AG09319 (cell line): ENCODE measurements around the gene ZNF45.
A peak's percentile ranks its signal among the peaks of the same experiment; 100 is the strongest.

Experiments used
- DNase-seq: peaks from one replicate; pipeline ENCODE4 v3.0.0-alpha.2; 2010; ENCODE audit warnings: low read depth; ENCODE audit errors: extremely low read depth
- TF ChIP-seq, protein P1 (sequence below): IDR thresholded peaks from 2 replicates; pipeline ENCODE4 v1.5.1; 2011; ENCODE audit warnings: low read depth, mild to moderate bottlenecking, inconsistent platforms, low read length, moderate library complexity

The ZNF45 gene

DNA sequence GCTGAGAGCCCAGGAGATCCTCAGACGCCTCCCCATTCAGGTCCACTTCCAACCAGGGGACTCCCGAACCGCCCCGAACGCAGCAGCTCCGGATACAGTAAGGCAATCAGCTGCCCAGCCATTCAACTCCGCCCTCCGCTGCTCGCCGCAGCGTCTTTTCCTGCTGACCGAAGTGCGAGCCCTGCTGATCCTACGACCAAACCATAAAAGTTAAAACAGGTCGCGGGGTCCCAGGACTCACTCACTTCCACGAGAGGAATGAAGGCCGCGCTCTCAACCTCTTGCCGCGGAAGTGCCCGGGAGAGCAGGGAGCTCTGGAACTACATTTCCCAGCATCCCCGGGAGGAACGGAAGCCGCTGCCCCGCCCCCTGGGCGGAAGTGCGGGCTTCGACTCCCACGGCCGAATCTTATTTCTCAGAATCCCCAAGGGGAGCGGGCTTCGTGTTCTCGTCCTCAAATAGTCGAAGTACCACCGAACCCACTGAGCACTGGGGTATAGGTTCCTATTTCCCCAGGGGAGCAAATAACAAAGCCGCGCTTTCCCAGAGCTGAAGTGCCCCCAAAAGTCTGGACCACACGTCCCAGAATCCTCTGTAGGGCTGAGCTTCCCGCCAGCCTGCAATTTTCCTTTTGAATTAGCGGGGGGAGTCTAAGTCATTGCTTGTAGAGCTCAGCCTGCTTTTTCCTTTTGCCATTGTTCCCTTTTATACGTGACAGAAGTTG lies at the start of gene ZNF45:
Gene ZNF45, minus strand, starts transcription at position 298 of the 724 bp plus-strand sequence. CDS start 13,097 bp downstream, outside the sequence.
- peak; percentile 56 for DNase-seq
- TF ChIP-seq, protein P1, sequence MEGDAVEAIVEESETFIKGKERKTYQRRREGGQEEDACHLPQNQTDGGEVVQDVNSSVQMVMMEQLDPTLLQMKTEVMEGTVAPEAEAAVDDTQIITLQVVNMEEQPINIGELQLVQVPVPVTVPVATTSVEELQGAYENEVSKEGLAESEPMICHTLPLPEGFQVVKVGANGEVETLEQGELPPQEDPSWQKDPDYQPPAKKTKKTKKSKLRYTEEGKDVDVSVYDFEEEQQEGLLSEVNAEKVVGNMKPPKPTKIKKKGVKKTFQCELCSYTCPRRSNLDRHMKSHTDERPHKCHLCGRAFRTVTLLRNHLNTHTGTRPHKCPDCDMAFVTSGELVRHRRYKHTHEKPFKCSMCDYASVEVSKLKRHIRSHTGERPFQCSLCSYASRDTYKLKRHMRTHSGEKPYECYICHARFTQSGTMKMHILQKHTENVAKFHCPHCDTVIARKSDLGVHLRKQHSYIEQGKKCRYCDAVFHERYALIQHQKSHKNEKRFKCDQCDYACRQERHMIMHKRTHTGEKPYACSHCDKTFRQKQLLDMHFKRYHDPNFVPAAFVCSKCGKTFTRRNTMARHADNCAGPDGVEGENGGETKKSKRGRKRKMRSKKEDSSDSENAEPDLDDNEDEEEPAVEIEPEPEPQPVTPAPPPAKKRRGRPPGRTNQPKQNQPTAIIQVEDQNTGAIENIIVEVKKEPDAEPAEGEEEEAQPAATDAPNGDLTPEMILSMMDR: no peak; the same call in 1 of the 2 replicates

- TF ChIP-seq, protein P1: no peak
- no peak for DNase-seq
Observed at GRCh38 chr19:43984687-43985000, 49.6 kb upstream of the ZNF45 start.

GRCh38 chr19:43983912-43984686 lies 49.0 kb upstream of the ZNF45 start, which contains the start of gene ZNF155:
ZNF155 (plus strand) TSS chr19:43984188; CDS start chr19:43988544, 4,356 bp downstream.
- peak; percentile 91 for DNase-seq
- TF ChIP-seq, protein P1: no peak

- TF ChIP-seq, protein P1: no peak
- no peak for DNase-seq
Observed at GRCh38 chr19:43983544-43983911, 48.4 kb upstream of the ZNF45 start.

GRCh38 chr19:43976732-43977131 lies 41.6 kb upstream of the ZNF45 start:
- TF ChIP-seq, protein P1: no peak
- DNase-seq: no peak

GRCh38 chr19:43966079-43966694 lies 31.1 kb upstream of the ZNF45 start:
- TF ChIP-seq, protein P1: no peak
- DNase-seq: no peak

GRCh38 chr19:43960411-43960810 lies 25.3 kb upstream of the ZNF45 start:
- TF ChIP-seq, protein P1: no peak
- DNase-seq: no peak
